H9 (cell line): ENCODE data around the gene ZNF621. TPM values are rescaled to one million over a fixed set of nuclear protein-coding genes. Genes with fewer than 3 reads are reported as not detected.

Experiments used
- DNase-seq: peaks from one replicate; pipeline ENCODE4 v3.0.0-alpha.2; 2017
- H2AFZ ChIP-seq: one replicate; pipeline ENCODE4 v1.6.1; 2013; ENCODE audit warnings: mild to moderate bottlenecking, low read length, control low read depth, moderate library complexity
- H2AK5ac ChIP-seq: 2 replicates; pipeline ENCODE4 v1.6.1; 2013; ENCODE audit warnings: low read length, control low read depth, mixed read lengths; ENCODE audit not compliant: insufficient read length
- H2BK120ac ChIP-seq: one replicate; pipeline ENCODE4 v1.6.1; 2013; ENCODE audit warnings: low read depth, mild to moderate bottlenecking, low read length, control low read depth, inconsistent platforms; ENCODE audit not compliant: poor library complexity, severe bottlenecking
- H2BK12ac ChIP-seq: 2 replicates; pipeline ENCODE4 v1.6.1; 2013; ENCODE audit warnings: low read length, control low read depth, mixed read lengths, low read depth; ENCODE audit not compliant: insufficient read length
- H2BK15ac ChIP-seq: 2 replicates; pipeline ENCODE4 v1.6.1; 2013; ENCODE audit warnings: low read depth, low read length, control low read depth
- H2BK20ac ChIP-seq: one replicate; pipeline ENCODE4 v1.6.1; 2013; ENCODE audit warnings: low read depth, mild to moderate bottlenecking, low read length, control low read depth, inconsistent platforms; ENCODE audit not compliant: poor library complexity, severe bottlenecking
- H2BK5ac ChIP-seq: 2 replicates; pipeline ENCODE4 v1.6.1; 2013; ENCODE audit warnings: low read length, control low read depth, mixed read lengths; ENCODE audit not compliant: insufficient read length
- H3K14ac ChIP-seq: 2 replicates; pipeline ENCODE4 v1.6.1; 2013; ENCODE audit warnings: low read length, control low read depth; ENCODE audit not compliant: insufficient read depth
- H3K18ac ChIP-seq: 2 replicates; pipeline ENCODE4 v1.6.1; 2013; ENCODE audit warnings: low read depth, mild to moderate bottlenecking, mixed read lengths, low read length, control low read depth; ENCODE audit not compliant: insufficient read length
- H3K23ac ChIP-seq: 2 replicates; pipeline ENCODE4 v1.6.1; 2013; ENCODE audit warnings: low read length, control low read depth, mixed read lengths, low read depth; ENCODE audit not compliant: insufficient read length
- H3K23me2 ChIP-seq: 2 replicates; pipeline ENCODE4 v1.6.1; 2013; ENCODE audit warnings: low read depth, mild to moderate bottlenecking, mixed read lengths, low read length, control low read depth; ENCODE audit not compliant: insufficient read length, poor library complexity, severe bottlenecking
- H3K27ac ChIP-seq: 2 replicates; pipeline ENCODE4 v1.5.1; 2013; ENCODE audit warnings: low read length, control low read depth, mixed read lengths, low read depth; ENCODE audit not compliant: insufficient read length
- H3K27me3 ChIP-seq: 2 replicates; pipeline ENCODE4 v1.6.1; 2013; ENCODE audit warnings: low read length, control low read depth, inconsistent platforms; ENCODE audit not compliant: insufficient read depth
- H3K4ac ChIP-seq: 2 replicates; pipeline ENCODE4 v1.6.1; 2013; ENCODE audit warnings: low read depth, mild to moderate bottlenecking, control low read depth, inconsistent platforms, low read length, moderate library complexity
- H3K4me1 ChIP-seq: 2 replicates; pipeline ENCODE4 v1.6.1; 2013; ENCODE audit warnings: low read length, control low read depth, inconsistent platforms; ENCODE audit not compliant: insufficient read depth
- H3K4me2 ChIP-seq: 2 replicates; pipeline ENCODE4 v1.6.1; 2013; ENCODE audit warnings: low read length, control low read depth, mixed read lengths; ENCODE audit not compliant: insufficient read length, insufficient read depth
- H3K56ac ChIP-seq: 2 replicates; pipeline ENCODE4 v1.6.1; 2013; ENCODE audit warnings: low read depth, mild to moderate bottlenecking, mixed read lengths, low read length, control low read depth; ENCODE audit not compliant: insufficient read length
- H3K79me1 ChIP-seq: 2 replicates; pipeline ENCODE4 v1.6.1; 2013; ENCODE audit warnings: low read depth, mild to moderate bottlenecking, moderate library complexity, low read length, control low read depth, inconsistent platforms; ENCODE audit not compliant: insufficient read depth, poor library complexity, severe bottlenecking
- H3K79me2 ChIP-seq: 2 replicates; pipeline ENCODE4 v1.6.1; 2013; ENCODE audit warnings: low read length, control low read depth, inconsistent platforms; ENCODE audit not compliant: insufficient read depth
- H3K9ac ChIP-seq: 2 replicates; pipeline ENCODE4 v1.6.1; 2013; ENCODE audit warnings: low read length, control low read depth, mixed read lengths; ENCODE audit not compliant: insufficient read length; ENCODE audit errors: extremely low read depth
- H3K9me3 ChIP-seq: one replicate; pipeline ENCODE4 v1.6.1; 2013; ENCODE audit warnings: low read depth, low read length, inconsistent platforms; ENCODE audit not compliant: control insufficient read depth
- H3T11ph ChIP-seq: one replicate; pipeline ENCODE4 v1.6.1; 2013; ENCODE audit warnings: mild to moderate bottlenecking, low read length, control low read depth, inconsistent platforms
- H4K20me1 ChIP-seq: one replicate; pipeline ENCODE4 v1.6.1; 2013; ENCODE audit not compliant: control insufficient read depth, insufficient read length, insufficient read depth
- H4K5ac ChIP-seq: 2 replicates; pipeline ENCODE4 v1.6.1; 2013; ENCODE audit warnings: low read depth, mild to moderate bottlenecking, mixed read lengths, low read length, control low read depth; ENCODE audit not compliant: insufficient read length
- H4K8ac ChIP-seq: replicated peaks from 2 replicates; pipeline ENCODE4 v1.6.1; 2013; ENCODE audit warnings: low read length, control low read depth, mixed read lengths, low read depth; ENCODE audit not compliant: insufficient read length
- H4K91ac ChIP-seq: 2 replicates; pipeline ENCODE4 v1.6.1; 2013; ENCODE audit warnings: low read depth, mild to moderate bottlenecking, moderate library complexity, mixed read lengths, low read length, control low read depth; ENCODE audit not compliant: insufficient read length
- H3K27ac Mint-ChIP-seq, 3 experiments: 2 replicates in 2 of 3; 3 replicates in 1 of 3; pipeline ENCODE4 v1.8.0; 2020 to 2021; ENCODE audit warnings: mixed read lengths in 3 of 3, mild to moderate bottlenecking in 1 of 3, moderate library complexity in 1 of 3
- H3K27me3 Mint-ChIP-seq: 2 replicates; pipeline ENCODE4 v1.8.0; 2021; ENCODE audit warnings: low read depth, mild to moderate bottlenecking, moderate library complexity, mixed read lengths
- H3K36me3 Mint-ChIP-seq, 3 experiments: 2 replicates in 2 of 3; 3 replicates in 1 of 3; pipeline ENCODE4 v1.8.0; 2020 to 2021; ENCODE audit warnings: low read depth in 3 of 3, mixed read lengths in 3 of 3; ENCODE audit not compliant: insufficient read depth in 1 of 3
- H3K4me1 Mint-ChIP-seq, 2 experiments: 2 replicates each; pipeline ENCODE4 v1.8.0; 2020; ENCODE audit warnings: mixed read lengths in 2 of 2
- H3K4me3 Mint-ChIP-seq, 2 experiments: 2 replicates in 1 of 2; 3 replicates in 1 of 2; pipeline ENCODE4 v1.8.0; 2020 to 2021; ENCODE audit warnings: mild to moderate bottlenecking in 2 of 2, mixed read lengths in 2 of 2, moderate library complexity in 1 of 2
- H3K9me3 Mint-ChIP-seq, 2 experiments: 2 replicates in 1 of 2; 3 replicates in 1 of 2; pipeline ENCODE4 v1.8.0; 2020; ENCODE audit warnings: mild to moderate bottlenecking in 2 of 2, mixed read lengths in 2 of 2, moderate library complexity in 1 of 2
- CTCF ChIP-seq: fragments of 200-600 bp; sonication (generic); conservative IDR thresholded peaks from 3 replicates; pipeline ENCODE4 v1.8.0; 2021; ENCODE audit warnings: antibody characterized with exemption, mild to moderate bottlenecking
- WGBS: extraction: QIAGEN DNeasy Blood & Tissue Kit; methylation state at CpG from one replicate; pipeline ENCODE4 v1.1.7; 2013; ENCODE audit warnings: missing lambda C conversion rate, low lambda C conversion rate, mixed read lengths; ENCODE audit not compliant: insufficient read length; ENCODE audit errors: extremely low coverage; 5-methylcytosine and 5-hydroxymethylcytosine counted together
- total RNA-seq: library from RNA; stranded (reverse); gene quantifications from 2 replicates; pipeline ENCODE4 v1.2.1, GENCODE V29; 2021

ZNF621 gene
- total RNA-seq, 1 experiment from 2014 or later = 23.8 TPM

- Histone ChIP-seq H3K79me2 (no peaks in the 10 kb centered on the region), H2BK20ac (no peak overlapping the region), H2BK5ac (no peak overlapping the region), H4K91ac (no peak overlapping the region), H2BK12ac (no peak overlapping the region), H3T11ph (no peak overlapping the region), H2AFZ (no peak overlapping the region), H3K56ac (no peak overlapping the region), H3K9me3 (no peaks in the 10 kb centered on the region), H3K14ac (no peak overlapping the region), H2AK5ac (no peak overlapping the region), H3K4me1 (no peaks in the 10 kb centered on the region), H3K27ac (no peak overlapping the region), H3K23me2 (no peaks in the 10 kb centered on the region), H4K20me1 (no peaks in the 10 kb centered on the region), H2BK120ac (no peak overlapping the region), H4K8ac (no peak overlapping the region), H4K5ac (no peak overlapping the region), H3K18ac (no peak overlapping the region), H3K23ac (no peak overlapping the region), H3K79me1 (no peaks in the 10 kb centered on the region), H3K27me3 (no peaks in the 10 kb centered on the region), H3K9ac (no peak overlapping the region), H3K4me2 (no peak overlapping the region), H3K4ac (no peak overlapping the region), H2BK15ac (no peak overlapping the region)
- no peak overlapping the region for H3K27ac Mint-ChIP-seq
- no CpG with 5 or more reads among the region's 1 CpG for WGBS
- no peak overlapping the region for H3K4me3 Mint-ChIP-seq
- H3K36me3 Mint-ChIP-seq = peaks cover 25 to 50% (median 50%) of the 10 kb centered on the region in 3 experiments
- no peak for TF ChIP-seq CTCF
- peaks cover 2 to 3% of the 10 kb centered on the region in 2 experiments; a peak in 3 of 5 replicates for H3K9me3 Mint-ChIP-seq
- no peaks in the 10 kb centered on the region; the same call in 1 of the 2 replicates for H3K27me3 Mint-ChIP-seq
- no peaks in the 10 kb centered on the region for H3K4me1 Mint-ChIP-seq
- DNase-seq = no peak
Observed at GRCh38 chr3:40518067-40518466, 6.7 kb upstream of the ZNF621 start.
